DMS79 (cell line): ENCODE data around the gene DEFB132.

ENCODE experiments used
- DNase-seq: peaks from one replicate; lab custom pipeline; 2025; lab: John Stamatoyannopoulos, UW

DEFB132 gene

GRCh38 chr20:297925-298775 lies 40.6 kb downstream of the DEFB132 start:
- peak; percentile 18 for DNase-seq

- no peak for DNase-seq
Observed at GRCh38 chr20:298776-299391, 41.4 kb downstream of the DEFB132 start.

- DNase-seq, result no peak
Observed at GRCh38 chr20:300345-300990, 42.9 kb downstream of the DEFB132 start.

- DNase-seq, result no peak
Observed at GRCh38 chr20:301886-302848, 44.6 kb downstream of the DEFB132 start.

GRCh38 chr20:305745-306144 lies 48.2 kb downstream of the DEFB132 start:
- no peak for DNase-seq

GRCh38 chr20:308427-309038 lies 51.0 kb downstream of the DEFB132 start:
- no peak for DNase-seq

GRCh38 chr20:309306-309840 lies 51.8 kb downstream of the DEFB132 start:
- DNase-seq, result no peak

GRCh38 chr20:309841-310644 lies 52.5 kb downstream of the DEFB132 start:
- DNase-seq, result peak; percentile 98

- no peak for DNase-seq
Observed at GRCh38 chr20:310645-311044, 53.1 kb downstream of the DEFB132 start.
